HL-60 (cell line): ENCODE measurements around the gene PTPRK.

Source experiments
- DNase-seq, 2 experiments: peaks; one replicate each; pipeline ENCODE4 v3.0.0-alpha.2; 2010 to 2020; ENCODE audit warnings: low read depth in 1 of 2, low spot score in 1 of 2
- H3K27ac ChIP-seq: fragments of 250-450 bp; sonication (Bioruptor Pico); replicated peaks from 2 replicates; pipeline ENCODE4 v1.5.1; 2020; ENCODE audit warnings: mild to moderate bottlenecking, moderate library complexity
- H3K27me3 ChIP-seq: fragments of 250-450 bp; sonication (Bioruptor Pico); 2 replicates; pipeline ENCODE4 v1.5.1; 2021; ENCODE audit warnings: mild to moderate bottlenecking, moderate library complexity; ENCODE audit not compliant: insufficient read depth, poor library complexity, severe bottlenecking
- H3K4me3 ChIP-seq: replicated peaks from 2 replicates; pipeline ENCODE4 v1.5.1; 2011; ENCODE audit warnings: mild to moderate bottlenecking, control low read depth, low read length; ENCODE audit not compliant: insufficient read depth
- GABPA ChIP-seq: IDR thresholded peaks from 2 replicates; pipeline ENCODE4 v1.6.1; 2012; ENCODE audit warnings: low read depth
- POLR2AphosphoS5 ChIP-seq: IDR thresholded peaks from 2 replicates; pipeline ENCODE4 v1.6.1; 2012; ENCODE audit warnings: low read depth
- SPI1 ChIP-seq: IDR thresholded peaks from 2 replicates; pipeline ENCODE4 v1.6.1; 2012; ENCODE audit warnings: low read depth, mild to moderate bottlenecking, borderline replicate concordance
- TF ChIP-seq, protein P1 (sequence below): IDR thresholded peaks from one replicate; pipeline ENCODE4 v1.5.1; 2011; ENCODE audit warnings: low read length, control low read depth, inconsistent platforms; ENCODE audit not compliant: insufficient read depth
- TF ChIP-seq, protein P2 (sequence below): IDR thresholded peaks from 2 replicates; pipeline ENCODE4 v1.6.1; 2012; ENCODE audit warnings: low read depth; ENCODE audit not compliant: insufficient replicate concordance

The PTPRK gene

DNA sequence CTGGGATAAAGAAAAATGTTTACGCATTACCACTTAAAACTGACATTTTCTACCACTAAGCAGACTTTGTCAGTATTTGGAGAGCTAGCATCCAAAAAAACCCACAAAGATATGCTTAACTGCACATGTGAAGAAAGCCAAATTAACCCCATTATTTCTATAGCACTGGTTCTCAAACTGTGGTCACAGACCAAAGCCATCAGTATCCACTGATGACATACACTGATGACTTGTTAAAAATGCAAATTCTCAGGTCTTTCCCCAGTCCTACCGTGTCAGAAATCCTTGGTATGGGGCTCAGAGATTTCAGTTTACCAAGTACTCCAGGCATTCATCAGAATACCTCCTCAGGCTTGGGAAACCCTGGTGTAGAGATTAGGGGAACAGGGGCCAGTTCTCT lies 230.2 kb downstream of the PTPRK start:
- DNase-seq, result no peak
- no peaks in the 10 kb centered on the region for H3K27me3 ChIP-seq
- TF ChIP-seq POLR2AphosphoS5 (no peak), GABPA (no peak), SPI1 (no peak)
- TF ChIP-seq, protein P1, sequence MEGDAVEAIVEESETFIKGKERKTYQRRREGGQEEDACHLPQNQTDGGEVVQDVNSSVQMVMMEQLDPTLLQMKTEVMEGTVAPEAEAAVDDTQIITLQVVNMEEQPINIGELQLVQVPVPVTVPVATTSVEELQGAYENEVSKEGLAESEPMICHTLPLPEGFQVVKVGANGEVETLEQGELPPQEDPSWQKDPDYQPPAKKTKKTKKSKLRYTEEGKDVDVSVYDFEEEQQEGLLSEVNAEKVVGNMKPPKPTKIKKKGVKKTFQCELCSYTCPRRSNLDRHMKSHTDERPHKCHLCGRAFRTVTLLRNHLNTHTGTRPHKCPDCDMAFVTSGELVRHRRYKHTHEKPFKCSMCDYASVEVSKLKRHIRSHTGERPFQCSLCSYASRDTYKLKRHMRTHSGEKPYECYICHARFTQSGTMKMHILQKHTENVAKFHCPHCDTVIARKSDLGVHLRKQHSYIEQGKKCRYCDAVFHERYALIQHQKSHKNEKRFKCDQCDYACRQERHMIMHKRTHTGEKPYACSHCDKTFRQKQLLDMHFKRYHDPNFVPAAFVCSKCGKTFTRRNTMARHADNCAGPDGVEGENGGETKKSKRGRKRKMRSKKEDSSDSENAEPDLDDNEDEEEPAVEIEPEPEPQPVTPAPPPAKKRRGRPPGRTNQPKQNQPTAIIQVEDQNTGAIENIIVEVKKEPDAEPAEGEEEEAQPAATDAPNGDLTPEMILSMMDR, result no peak
- TF ChIP-seq, protein P2, sequence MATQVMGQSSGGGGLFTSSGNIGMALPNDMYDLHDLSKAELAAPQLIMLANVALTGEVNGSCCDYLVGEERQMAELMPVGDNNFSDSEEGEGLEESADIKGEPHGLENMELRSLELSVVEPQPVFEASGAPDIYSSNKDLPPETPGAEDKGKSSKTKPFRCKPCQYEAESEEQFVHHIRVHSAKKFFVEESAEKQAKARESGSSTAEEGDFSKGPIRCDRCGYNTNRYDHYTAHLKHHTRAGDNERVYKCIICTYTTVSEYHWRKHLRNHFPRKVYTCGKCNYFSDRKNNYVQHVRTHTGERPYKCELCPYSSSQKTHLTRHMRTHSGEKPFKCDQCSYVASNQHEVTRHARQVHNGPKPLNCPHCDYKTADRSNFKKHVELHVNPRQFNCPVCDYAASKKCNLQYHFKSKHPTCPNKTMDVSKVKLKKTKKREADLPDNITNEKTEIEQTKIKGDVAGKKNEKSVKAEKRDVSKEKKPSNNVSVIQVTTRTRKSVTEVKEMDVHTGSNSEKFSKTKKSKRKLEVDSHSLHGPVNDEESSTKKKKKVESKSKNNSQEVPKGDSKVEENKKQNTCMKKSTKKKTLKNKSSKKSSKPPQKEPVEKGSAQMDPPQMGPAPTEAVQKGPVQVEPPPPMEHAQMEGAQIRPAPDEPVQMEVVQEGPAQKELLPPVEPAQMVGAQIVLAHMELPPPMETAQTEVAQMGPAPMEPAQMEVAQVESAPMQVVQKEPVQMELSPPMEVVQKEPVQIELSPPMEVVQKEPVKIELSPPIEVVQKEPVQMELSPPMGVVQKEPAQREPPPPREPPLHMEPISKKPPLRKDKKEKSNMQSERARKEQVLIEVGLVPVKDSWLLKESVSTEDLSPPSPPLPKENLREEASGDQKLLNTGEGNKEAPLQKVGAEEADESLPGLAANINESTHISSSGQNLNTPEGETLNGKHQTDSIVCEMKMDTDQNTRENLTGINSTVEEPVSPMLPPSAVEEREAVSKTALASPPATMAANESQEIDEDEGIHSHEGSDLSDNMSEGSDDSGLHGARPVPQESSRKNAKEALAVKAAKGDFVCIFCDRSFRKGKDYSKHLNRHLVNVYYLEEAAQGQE, result no peak
- no peak overlapping the region for H3K27ac ChIP-seq
- no peak overlapping the region for H3K4me3 ChIP-seq

DNA sequence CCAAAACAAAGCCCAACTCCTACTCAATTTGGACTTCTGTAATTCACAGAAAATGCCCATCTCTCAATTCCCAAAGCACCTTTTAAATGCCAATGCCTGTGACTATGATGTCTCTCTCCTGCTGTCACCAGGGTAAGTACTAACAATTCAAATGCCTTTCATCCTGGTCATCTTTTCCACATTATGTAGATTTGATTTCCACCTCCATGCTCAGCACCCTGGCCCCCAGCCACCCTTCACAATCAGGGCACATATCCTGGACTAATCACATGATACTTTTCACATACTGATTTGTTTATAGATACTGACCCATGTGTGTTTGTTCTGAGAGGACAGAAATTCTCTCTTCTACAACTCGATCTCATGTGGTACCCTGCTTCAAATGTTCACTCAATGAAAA lies 236.3 kb downstream of the PTPRK start:
- H3K27ac ChIP-seq, result no peak overlapping the region
- H3K27me3 ChIP-seq, result no peaks in the 10 kb centered on the region
- no peak for TF ChIP-seq SPI1
- H3K4me3 ChIP-seq, result no peak overlapping the region
- DNase-seq, result no peak

DNA sequence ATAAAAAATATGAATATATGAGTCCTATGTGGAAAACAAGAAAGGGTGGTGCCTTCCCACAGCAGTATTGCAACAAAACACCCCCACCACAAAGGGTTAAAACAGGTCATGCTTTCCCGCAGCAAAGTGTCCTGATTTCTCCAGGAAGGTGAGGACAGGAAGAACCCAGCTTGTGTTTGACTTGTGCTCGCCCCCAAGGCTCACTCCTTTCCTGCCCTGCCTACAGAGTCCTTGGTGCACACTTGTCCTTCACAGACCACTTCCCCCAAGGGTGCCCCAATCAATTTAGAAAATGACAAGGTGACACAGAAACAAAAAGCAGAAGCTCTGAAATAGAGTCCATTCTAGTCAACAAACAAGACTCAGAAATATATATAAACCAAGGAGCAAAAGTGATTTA lies 237.4 kb downstream of the PTPRK start:
- H3K27me3 ChIP-seq, result no peaks in the 10 kb centered on the region
- DNase-seq, result peak in 1 of 2 experiments; percentile 11
- TF ChIP-seq SPI1, result no peak
- TF ChIP-seq, protein P2, result no peak
- no peak for TF ChIP-seq GABPA
- TF ChIP-seq POLR2AphosphoS5, result no peak
- no peak overlapping the region for H3K27ac ChIP-seq
- H3K4me3 ChIP-seq, result no peak overlapping the region

DNA sequence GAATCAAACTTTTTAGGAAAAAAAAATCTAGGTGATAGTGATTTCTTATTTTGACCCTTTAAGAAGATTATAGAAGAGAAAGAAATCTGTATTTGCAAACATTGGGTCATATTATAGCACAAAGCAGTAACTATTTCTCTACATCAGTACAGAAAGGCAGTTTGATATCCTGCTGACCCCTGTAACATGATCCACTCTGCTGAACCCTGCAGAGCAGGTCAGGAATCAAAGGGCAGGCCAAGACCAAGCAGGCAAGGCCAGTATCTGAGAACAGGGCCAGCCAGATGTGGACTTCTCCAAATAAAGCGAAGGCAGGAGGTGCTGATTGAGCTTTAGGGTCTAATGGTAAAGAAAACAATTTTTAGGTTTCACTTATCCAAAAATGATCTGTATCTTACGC lies 239.4 kb downstream of the PTPRK start:
- no peaks in the 10 kb centered on the region for H3K27me3 ChIP-seq
- DNase-seq, result no peak
- TF ChIP-seq GABPA (no peak), SPI1 (no peak), POLR2AphosphoS5 (no peak)
- TF ChIP-seq, protein P1, result no peak
- TF ChIP-seq, protein P2, result no peak
- H3K27ac ChIP-seq, result no peak overlapping the region
- no peak overlapping the region for H3K4me3 ChIP-seq
